Fibroblast of skin of back (primary cell): ENCODE data around the gene ABAT.
"Not testable (repeated sequence)": the region's sequence is repeated elsewhere in the genome, so short reads cannot be mapped to it uniquely, and the experiment has no call there.

Experiments
- DNase-seq: peaks from one replicate; pipeline ENCODE4 v3.0.0-alpha.2; 2013

Gene ABAT

DNA sequence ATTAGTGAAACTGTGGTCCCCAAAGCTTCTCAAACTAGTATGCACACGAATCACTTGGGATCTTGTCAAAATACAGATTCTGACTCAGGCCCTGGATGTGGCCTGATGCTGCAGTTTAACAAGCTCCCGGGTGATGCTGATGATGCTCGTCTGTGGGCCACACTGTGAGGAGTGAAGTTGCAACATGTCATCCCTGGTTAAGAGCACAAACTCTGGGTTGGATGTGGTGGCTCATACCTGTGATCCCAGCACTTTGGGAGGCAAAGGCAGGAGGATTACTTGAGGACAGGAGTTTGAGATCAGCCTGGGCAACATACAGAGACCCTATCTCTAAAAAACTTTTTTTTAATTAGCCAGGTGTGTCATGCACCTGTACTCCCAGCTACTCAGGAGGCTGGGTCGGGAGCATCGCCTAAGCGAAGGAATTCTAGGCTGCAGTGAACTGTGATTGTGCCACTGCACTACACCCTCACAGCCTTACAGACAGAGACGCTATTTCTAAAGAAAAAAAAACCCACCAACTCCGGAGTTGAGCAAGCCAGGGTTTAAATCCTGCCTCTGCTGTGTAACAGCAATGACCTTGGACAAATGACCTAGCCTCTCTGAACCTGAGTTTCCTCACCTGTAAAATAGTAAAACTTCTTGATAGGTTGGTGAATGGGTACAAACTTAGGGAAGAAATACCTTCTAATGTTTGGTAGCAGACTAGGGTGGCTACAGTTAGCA, 24.4 kb upstream of the ABAT start:
- peak; percentile 17 for DNase-seq

DNA sequence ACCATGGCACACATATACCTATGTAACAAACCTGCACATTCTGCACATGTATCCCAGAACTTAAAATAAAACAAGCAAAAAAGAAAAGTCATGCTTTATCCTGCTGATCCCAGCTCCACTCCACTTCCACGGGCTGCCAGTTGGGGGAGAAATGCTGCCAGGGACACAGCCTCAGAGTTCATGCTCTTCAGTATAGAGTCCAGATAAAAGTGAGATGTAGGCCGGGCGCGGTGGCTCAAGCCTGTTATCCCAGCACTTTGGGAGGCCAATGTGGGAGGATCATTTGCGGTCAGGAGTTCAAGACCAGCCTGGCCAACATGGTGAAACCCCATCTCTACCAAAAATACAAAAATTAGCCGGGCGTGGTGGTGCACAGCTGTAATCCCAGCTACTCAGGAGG, 22.5 kb upstream of the ABAT start:
- DNase-seq = not testable (repeated sequence)

DNA sequence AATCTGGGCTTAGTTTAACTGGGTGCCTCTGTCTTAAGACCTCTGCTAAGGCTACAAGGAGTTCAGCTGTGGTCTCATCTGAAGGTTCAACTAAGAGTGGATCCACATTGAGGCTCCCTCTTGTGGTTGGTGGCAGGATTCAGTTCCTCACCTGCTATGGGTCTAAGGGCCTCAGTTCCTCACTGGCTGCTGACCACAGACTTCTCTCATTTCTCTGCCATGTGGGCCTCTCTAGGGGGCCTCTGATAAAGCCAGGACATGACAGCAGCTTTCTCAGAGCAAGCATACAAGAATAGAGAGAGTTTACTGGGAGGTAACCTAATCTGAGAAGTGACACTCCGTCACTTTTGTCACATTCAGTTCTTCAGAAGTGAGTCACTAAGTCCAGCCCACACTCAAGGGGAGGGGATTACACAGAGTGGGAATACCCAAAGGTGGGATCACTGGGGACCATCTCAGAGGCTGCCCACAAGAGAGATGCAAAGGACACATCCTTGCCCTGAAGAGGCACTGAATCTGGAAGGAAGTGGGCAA, 19.2 kb upstream of the ABAT start:
- DNase-seq = peak; percentile 46

DNA sequence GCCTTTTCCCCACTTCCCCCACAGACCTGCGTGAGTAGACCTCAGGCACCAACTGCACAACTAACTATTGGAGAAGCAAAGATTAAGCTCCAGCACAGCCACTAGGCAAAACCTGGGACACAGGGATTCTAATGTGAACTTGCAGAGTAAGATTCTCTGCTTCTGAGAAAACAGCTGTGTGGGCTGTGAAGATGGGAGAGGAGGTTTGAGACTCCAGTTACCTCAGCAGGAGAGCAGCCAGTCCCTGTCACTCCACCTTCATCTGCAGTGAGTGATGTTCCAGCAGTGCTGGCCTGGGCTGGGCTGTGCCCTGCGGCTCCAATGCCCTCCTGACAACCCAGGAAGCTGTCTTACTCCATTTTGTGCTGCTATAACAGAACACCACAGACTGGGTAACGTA, 18.0 kb upstream of the ABAT start:
- no peak for DNase-seq

DNA sequence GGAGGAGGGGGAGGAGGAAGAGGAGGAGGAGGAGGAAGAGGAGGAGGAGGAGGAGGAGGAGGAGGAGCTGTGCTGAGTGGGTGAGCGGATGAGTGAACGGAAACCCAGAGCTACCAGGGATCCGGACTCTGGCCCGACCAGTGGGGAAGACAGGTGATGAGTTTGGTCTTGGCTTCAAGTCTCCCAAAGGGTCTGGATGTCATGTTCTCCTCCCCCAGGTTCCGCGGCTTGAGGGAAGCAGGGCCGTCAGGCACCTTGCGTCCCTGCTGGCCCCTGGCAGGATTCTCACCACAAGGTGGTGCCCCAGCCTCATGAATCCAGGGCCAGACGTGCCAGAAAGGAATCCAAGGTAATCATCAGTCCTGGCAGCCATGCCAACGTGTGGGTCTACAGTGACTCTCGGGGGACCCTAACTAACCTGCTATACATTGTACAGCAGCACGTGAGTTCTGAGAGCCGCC, 13.5 kb upstream of the ABAT start:
- DNase-seq = peak; percentile 57

DNA sequence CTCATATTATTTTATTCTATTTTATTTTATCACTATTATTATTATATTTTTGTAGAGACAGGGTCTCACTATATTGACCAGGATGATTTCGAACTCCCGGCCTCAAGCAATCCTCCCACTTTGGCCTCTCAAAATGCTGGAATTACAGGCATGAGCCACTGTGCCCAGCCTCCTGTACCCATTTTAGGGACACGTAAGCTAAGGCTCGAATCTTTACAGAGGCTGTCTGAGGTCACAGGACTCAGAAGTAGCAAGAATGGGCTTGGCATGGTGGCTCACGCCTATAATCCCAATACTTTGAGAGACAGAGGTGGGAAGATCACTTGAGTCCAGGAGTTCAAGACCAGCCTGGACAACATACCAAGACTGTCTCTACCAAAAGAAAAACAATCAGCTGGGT, 12.7 kb upstream of the ABAT start:
- DNase-seq = no peak

GRCh38 chr16:8663192-8664089, 11.0 kb upstream of the ABAT start:
- DNase-seq = no peak

DNA sequence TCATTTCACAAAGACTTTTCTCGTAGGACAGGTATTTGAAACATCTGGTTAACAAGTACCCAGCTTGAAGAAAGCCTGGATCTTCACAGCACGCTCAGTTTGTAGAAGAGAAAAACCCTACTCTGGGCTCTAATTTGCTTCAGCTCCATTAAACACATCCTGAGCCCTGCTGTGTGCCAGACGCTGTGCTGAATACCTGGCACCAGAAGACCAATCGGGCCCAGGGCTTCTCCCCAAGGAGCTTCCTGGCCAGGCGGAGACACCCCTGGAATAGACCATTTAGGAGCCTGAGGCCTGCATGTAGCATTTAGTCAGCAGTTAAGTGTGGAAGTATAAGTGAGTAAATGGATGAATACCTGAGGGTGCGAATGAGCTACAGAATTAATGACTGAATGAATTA, 8.9 kb upstream of the ABAT start:
- no peak for DNase-seq

DNA sequence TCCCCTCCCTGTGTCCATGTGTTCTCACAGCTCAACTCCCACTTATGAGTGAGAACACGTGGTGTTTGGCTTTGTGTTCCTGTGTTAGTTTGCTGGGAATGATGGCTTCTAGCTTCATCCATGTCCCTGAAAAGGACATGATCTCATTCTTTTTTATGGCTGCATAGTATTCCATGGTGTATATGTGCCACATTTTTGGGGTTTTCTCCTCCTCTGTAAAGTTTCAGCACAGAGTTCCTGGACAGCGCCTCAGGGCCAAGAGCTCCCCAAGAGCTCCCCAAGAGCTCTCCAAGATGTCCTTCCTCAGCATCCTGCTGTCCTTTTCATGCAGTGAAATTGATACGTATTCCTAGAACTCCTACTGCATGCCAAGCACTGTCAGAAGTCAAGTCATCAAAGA, 6.9 kb upstream of the ABAT start:
- DNase-seq = no peak

DNA sequence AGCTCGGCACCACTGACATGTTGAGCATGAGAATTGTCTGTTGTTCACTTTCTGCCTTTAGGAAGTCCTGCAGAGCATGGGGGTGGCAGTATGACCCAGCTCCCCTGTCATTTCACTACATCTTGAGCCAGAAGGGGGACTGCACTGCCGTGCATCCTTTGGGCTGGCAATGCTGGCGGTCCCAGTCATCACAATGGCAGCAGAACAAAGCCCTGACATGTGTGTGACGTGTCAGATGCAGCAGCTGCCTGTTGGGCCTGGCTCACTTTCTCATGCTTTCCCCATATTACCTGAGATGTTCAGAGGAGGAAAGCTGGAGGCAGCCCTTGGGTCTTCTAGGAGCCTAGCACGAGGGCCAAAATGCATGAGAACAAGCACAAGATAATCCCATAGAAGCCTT, 6.3 kb upstream of the ABAT start:
- no peak for DNase-seq

DNA sequence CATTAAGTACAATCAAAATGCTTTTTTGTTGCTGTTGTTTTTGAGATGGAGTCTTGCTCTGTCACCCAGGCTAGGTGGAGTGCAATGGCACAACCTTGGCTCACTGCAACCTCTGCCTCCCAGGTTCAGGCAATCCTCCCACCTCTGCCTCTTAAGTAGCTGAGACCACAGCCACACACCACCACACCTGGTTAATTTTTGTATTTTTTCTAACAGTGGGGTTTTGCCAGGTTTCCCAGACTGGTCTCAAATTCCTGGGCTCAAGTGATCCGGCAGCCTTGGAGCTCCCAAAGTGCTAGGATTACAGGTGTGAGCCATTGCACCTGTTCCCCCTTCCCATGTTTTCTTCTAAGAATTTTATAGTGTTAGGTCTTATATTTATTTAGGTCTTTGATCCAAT, 4.9 kb upstream of the ABAT start:
- no peak for DNase-seq

DNA sequence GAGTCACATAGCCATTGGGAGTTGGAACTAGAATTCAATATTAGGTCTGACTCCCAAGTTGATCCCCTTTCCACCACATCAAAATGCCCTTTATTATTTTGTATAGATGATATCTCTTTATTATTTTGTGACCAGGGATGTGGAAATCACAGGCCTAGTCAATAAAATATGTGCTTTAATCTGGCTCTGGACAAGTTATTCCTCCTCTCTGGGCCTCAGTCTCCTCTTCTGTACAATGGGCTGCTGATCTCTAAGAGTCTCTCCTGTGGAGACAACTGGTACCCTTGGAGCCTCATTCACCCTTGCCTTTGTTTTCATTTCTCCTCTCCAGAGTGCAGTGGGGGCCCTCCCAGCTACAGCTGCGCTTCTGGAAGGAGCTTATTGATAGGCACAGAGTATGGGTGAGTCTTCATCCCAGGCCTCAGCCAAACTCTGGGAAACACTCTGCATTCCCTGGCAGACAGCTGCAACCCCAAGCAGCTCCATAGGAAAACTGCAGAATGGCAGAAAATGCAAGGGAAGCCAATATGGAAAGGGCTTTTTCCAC, 4.3 kb upstream of the ABAT start:
- DNase-seq = no peak

- DNase-seq = no peak
Observed at GRCh38 chr16:8673611-8674412, 605 bp upstream of the ABAT start.

GRCh38 chr16:8675183-8676159, 1.1 kb downstream of the ABAT start:
- no peak for DNase-seq

DNA sequence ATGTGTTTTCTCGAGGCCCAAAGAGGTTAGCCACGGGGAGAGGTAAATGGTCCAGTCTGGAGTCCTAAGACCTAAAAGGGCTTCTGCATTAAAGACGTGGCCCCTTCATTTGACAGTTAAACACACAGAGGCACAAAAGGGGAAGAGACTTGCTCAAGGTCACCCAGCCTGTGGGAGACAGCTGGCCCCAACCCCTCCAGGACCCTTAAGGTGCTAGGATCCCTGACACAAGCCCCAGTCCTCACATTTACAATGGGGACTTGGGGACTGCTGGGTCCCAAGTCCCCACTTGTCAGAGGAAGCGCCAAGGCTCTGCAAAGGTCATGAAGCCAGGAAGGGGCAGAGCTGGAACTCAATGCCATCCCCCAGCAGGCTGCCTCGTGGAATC, 1.7 kb downstream of the ABAT start:
- no peak for DNase-seq

- DNase-seq = no peak
Observed at GRCh38 chr16:8676737-8677375, 2.4 kb downstream of the ABAT start.

DNA sequence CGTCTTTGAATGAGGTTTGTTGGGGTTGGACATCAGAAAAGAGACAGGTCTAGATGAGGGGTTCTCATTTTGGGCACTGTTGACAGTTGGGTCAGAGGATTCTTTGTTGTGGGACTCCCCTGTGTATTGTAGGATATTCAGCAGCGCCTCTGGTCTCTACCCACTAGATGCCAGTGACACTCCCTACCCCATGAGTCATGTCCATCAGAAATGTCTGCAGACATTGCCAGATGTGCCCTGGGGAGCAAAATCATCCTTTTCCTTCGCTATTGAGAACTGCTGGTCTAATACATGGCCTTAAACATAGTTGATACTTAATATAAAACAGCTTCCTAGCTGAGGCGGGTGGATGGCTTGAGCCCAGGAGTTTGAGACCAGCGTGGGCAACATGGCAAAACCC, 3.1 kb downstream of the ABAT start:
- peak; percentile 75 for DNase-seq

DNA sequence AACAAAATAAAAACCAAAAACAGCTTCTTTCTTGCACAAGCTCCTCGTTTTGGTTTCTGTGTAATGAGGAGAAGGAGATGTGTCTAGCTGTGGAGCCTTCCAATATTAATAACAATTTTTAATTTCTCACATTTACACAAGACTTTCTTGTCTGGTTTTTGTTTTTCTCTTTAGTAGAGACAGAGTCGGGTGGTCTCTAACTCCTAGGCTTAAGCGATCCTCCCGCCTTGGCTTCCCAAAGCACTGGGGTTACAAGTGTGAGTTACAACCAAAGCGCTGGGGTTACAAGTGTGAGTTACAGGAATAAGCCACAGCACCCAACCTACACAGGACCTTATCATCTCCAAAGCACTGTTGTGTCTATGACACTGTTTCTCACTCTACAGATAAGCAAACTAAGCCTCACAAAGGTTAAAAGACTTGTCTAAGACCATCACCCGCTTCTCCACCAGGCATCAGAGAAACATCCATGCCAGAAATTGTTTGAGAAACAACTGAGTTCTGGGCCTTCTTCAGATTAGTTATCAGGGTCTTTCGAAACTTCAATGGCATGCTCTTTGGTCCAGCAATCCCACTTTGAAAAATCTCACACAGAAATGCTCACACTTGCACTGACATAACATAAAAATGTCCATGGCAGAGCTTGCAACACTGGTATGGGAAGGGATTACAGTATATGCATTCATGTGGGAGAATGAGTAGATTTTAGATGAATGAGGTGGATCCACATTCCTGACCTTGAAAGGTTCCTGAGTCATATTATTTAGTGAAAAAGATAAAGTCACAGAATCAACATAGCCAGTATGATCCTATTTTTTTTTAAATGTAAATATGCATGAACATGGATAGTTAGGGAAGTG, 3.9 kb downstream of the ABAT start:
- peak; percentile 78 for DNase-seq

GRCh38 chr16:8679151-8679550, 4.7 kb downstream of the ABAT start:
- no peak for DNase-seq
